Fibroblast of skin of abdomen (primary cell): ENCODE measurements around the gene KLHL15.

Experiments used
- DNase-seq: peaks from one replicate; pipeline ENCODE4 v3.0.0-alpha.2; 2013

The KLHL15 gene

DNA sequence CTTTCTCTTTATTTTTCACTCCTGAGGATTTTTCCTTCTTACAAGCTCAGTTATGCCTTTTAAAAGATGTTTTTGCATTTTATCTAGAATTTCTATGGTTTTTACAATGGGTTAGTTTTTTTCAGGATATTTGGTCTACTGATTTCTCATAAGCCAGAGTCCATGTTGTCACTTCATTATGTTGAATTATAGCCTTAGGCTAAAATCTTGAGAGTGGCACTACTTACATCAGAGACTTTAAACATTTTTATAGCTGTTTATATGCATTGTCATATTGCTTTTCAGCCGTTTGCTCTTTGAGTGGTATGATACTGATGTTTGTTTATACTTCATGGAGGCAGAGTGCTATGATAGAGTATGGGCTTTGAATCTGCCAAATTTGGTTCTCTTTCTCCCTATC is 82.8 kb downstream of the KLHL15 start:
- DNase-seq, result no peak

DNA sequence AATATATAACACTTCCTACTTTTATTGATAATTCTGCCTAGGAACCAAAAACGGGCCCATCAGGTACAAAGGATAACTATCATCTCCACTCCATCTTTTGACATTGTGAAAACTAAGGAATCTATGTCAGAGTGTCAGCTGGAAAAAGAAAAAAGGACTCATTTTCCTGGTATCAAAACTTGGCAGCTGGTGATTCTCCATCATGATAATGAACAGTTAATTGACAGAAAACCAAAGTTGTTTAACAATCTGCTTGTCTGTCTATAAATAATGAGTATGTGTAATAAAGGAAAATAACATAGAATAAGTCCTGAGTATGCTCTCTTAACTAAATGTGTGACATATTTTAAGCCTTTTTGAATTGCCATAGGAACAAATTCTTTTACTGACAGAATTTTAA is 87.8 kb downstream of the KLHL15 start:
- DNase-seq, result no peak

DNA sequence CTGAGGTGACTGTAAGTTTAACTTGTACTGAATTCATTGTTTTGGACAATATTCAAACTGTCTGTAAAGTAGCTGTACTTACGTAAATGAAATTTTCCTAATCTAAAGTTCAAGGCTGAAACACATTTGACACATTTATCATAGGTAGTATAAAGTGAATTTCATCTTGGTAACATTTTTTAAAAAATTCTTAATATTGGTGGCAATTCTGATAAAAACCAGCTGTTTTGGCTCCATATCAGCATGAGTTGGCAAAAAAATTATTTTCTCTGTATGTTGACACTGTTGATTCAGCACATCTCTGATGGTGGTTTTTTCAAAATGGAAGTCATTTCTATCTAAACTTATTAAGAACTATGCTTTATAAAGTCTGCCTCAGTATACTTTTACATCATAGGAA is 88.3 kb downstream of the KLHL15 start:
- peak; percentile 8 for DNase-seq

DNA sequence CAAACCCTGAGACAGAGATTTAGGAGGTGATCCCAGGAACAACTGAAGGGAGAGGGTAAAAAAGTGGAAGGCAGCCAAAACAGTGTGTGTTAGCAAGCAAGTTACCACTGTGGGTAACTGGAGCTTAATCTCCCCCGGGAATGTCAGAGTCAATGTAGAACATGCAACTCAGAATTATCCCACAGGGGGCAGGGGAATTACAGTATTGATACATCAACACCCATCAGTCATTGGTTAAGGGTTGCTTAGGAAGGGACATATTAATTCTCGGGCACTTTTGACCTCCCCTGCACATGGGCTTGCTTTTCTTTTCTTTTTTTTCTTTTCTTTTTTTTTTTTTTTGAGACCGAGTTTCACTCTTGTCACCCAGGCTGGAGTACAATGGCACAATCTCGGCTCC is 89.9 kb downstream of the KLHL15 start:
- peak; percentile 41 for DNase-seq

DNA sequence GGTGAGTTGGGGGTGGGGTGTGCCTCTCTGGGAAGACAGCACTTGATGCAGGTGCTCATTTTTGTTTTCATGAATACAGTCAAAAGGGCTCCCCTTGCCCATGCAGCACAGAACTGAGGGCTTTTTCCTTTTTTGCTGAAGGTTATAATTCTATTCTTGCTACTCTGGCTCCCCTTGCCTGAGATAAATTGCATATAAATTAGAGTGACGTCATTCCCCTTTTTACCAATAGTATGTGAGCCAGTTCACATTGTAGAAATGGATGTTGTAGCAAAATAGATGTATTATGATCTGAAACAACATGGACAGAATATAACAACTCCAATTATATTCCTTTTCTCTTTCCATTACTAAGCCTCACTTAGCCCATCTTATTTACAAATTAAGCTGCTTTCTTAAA is 90.8 kb downstream of the KLHL15 start:
- no peak for DNase-seq

DNA sequence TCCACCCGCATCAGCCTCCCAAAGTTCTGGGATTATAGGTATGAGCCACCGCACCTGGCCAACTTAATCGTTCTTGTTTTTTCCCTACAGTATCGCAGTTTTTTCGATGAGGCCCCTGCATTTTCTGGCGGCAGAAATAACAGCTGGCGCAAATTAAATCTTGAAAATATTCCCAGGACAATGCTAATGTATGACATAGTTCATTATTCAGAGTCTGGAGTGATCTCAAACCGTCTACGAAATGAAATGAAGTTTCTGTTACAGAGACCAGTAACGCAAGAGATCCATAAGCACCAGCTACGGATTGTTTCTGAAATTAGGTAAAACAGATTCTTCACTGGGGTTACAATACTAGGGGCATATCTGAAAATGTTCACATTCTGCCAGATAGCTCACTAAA is 91.9 kb downstream of the KLHL15 start:
- DNase-seq, result peak; percentile 36
